AG08396 (cell line): ENCODE data around the gene ELAVL4.

Source experiments
- DNase-seq: peaks from one replicate; pipeline ENCODE4 v3.0.0; 2012; ENCODE audit warnings: low spot score, mixed read lengths

Gene ELAVL4

DNA sequence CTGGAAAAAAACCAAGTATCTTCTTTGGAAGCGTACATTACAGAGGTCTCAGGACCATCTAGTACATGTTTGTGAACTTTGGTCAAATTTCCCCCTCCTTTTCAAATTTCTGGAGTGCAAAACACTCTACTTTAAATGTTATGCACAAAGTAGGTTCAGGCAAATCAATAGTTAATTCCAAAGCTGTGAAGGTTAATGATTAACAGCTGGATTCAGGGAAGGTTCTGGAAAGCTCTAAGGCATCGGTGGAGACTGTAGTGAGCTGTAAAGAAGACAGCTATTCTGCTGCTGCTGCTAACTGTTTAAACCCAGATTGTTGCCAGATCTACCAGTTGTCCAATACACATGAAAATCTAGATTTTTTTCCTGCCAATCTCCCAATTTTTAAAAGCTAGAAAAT lies 70.9 kb downstream of the ELAVL4 start:
- DNase-seq = no peak

DNA sequence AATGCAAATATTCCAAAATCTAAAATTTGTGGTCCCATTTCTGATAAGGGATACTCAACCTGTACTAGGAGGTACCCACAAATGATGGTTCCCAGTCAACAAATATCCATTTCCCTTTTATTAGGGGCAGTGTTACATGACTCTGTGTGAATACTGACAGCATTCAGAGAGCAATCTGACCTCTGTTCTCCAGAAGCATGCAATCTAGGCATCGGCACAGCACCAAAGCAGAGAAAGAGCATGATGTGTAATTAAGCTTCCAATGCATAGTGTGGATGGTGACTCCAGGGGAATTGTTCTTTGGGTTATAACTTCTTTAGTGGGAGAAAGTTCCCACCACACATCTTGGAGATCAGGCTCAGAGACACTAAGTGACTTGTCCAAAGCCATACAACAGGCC lies 71.6 kb downstream of the ELAVL4 start:
- DNase-seq = no peak

DNA sequence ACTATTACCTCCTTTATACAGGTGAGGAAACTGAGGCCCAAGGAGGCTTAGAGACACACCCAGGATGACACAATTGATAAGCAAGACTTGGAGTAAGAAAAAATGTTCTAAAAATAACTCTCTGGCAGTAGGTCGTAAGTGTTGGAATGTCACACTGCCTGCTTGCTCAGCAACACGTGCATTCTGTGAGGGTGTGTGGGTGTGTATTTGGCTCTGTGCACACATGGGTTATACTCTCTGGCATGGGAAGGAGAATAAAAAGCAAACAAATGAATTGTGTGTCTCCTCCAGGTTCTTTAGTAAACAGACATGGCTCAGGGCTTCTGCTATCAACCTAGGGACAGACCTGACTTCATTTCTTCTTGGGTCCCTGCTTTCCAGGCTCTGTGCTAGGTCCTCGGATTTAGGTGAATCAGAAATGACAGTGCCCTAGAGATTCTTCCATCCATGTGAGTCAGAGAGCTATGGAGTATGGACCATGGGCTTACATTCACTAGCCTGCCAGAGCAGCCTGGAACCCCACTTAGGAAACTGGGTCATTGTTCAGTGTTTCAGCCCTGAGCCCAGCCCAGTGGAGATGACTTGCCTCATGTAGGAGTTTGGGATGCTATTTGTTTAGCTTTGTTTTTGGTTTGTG lies 72.4 kb downstream of the ELAVL4 start:
- DNase-seq = no peak

DNA sequence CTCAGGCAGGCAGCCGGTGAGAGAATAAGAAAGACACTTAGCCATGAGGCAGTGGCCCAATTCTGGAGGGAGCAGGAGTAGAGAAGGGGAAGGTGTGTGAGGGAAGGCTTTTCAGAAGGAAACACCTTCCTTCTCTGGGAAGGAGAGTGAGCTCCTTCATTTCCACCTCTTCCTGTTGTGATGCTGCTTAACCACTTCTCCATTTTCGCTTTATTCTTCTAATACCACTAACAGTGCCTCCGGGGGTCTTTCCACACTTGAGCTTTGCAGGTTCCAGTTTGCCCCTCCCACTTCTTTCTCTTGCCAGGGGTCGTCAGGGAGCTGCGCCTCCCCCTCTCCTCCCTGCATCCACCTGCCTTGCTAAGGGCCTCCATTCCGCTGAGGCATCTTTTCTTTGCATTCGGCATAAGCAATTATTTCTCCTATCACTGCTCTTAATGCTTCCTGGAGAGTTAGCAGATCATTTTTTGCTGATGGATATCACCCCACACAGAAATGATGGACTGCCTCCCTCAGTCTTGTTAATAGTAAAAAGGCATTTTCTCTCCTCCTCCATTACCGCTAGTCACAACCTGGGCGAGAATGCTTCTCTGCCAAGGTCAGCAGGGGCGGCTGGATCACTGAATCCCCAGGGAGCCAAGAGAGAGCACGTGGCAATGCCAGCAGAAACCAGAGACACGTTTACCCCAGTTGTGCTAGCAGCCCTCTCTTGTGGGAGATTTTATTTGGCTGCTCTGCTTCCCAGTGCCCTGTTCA lies 74.8 kb downstream of the ELAVL4 start:
- DNase-seq = no peak

DNA sequence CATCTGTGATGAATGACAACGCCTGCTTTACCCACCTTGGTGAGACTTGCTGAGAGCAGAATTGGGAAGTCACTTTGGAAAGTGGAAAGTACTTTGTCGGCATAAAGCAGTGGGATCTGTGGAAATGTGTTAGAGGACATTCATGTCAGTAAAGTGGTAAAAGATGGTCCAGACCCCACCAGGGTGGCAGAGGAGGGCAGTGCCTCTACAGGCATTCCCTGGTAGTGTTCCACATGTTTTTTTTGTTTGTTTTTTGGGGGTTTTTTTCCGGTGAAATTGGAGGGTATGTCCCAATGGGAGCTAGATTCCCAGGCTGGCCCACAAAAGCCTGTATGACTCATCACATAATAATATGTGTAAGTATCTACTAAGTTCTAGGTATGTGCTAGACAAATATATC lies 80.6 kb downstream of the ELAVL4 start:
- DNase-seq = no peak

DNA sequence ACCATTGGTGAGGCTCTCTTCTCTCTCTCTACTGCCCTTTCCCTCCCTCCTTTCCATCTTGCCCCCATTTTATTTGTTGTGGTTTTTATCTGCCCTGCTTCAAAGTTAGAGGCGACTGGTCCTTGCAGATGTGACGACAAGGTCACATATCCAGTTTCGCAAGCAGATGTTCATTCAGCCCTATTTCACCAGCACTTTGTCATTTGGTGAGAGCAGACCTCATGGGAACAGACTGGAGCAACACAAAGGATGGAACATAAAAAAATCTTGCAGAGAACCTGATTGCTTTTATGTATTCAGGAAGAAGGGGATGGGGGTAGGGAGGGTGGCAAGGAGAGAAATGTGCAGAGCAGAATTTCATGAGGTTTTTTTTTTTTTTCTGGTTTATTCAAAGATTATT lies 84.3 kb downstream of the ELAVL4 start:
- DNase-seq = no peak

DNA sequence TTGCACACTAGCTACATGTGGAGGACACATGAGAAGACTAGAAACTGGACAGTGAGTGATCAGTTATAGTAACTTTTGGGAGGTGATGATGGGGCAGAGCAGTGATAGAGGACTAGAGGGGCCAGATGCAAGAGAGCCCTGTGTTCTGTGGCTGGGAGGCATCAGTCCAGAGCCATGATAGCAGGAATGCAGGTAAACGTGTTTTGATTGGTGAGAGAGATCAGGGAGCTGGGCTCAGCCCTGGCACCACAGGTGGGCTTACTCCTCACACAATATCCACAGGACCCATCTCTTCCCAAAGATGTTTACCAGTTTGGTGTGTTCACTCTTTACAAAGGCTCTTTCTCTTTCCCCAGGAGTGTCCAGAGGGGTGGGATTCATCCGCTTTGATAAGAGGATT lies 86.5 kb downstream of the ELAVL4 start:
- DNase-seq = no peak

DNA sequence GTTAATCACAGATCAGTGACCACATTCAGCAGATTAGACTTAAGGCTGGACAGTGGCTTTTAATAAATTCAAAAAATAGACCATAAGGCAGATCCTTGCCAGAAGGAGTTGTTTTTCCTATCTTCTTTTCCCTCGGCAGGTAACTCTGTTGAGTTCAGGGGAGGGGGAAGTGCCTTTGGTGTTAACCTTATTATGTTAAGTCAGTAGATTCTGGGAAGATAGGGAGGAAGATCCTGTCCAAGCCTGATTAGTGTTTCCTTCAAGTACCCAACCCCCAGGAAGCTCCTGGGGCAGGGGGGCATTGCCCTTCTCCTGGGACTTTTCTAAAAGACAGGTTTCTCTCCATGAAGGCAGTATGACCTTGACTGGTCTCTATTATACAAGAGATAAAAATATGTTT lies 87.4 kb downstream of the ELAVL4 start:
- DNase-seq = no peak

DNA sequence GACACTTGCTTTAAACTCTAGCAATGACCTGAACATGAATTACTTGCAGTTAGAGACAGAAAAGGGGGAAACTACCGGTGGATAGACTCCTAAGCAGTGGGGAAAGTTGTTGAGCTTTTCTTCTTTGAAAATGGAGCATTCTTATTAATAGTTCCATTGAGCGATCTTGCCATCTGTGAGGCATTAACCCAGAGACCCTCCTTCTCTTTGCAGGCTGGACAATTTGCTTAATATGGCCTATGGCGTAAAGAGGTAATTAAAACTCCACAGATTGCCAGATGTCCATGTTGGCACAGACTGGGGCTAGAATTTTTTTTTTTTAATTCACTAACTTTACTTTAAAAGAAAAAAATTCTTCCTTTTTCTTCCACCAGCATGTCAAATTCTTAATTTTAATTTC lies 88.5 kb downstream of the ELAVL4 start:
- DNase-seq = no peak

DNA sequence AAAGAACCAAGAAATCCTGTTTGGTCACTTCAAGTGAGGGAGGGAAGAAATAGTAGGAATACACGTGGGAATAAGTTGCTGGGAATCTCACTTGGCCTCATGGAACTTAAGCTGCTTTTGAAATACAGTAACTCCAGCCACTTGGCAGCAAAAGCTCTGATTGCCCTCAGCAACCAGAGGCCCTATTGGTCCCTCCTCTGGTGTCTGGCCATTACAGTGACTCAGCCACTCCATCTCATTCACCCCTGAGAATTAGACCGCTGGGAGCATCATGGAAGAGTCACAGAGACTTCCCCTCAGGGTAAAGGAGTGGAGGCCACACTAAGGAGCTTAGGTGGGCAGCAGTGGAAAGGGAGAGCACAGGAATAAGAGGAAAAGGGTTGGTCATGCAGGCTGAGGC lies 99.6 kb downstream of the ELAVL4 start:
- DNase-seq = no peak

DNA sequence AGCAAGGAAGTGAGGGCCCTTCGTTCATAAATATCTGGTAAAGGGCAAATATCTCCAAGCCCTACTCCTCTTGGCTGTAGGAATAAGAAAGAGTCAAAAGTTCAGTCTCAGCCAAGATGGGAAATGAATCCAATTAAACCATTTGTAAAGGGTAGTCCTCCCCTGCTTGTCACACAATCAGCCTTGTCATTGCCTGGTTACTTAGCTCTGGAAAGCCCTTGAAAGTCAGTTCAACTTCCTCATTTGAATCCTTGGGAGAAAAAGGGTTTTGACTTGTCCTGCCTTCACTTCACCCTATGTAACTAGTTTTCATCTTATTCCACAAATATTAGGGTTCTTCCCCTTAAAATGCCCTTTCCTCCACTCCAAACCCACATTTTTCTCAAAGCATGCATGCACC lies 100.0 kb downstream of the ELAVL4 start:
- DNase-seq = no peak

DNA sequence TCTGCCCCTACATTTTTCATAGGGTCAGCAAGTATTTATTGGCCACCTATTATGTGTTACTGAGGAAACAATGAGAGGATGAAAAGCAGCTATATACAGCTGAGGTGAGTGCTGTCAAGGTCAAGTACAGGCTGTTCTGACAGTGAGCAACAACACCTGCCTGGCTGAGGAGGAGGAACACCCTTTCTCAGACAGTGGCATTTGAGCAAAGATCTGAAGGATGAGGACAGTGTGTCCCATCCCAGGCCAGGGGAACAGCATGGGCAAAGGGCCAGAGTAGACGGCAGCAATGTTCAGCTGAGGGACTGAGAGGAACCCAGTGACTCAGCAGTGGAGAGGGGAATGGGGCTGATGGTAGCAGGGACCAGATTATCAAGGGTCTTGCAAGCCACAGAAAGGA lies 101.0 kb downstream of the ELAVL4 start:
- DNase-seq = no peak

DNA sequence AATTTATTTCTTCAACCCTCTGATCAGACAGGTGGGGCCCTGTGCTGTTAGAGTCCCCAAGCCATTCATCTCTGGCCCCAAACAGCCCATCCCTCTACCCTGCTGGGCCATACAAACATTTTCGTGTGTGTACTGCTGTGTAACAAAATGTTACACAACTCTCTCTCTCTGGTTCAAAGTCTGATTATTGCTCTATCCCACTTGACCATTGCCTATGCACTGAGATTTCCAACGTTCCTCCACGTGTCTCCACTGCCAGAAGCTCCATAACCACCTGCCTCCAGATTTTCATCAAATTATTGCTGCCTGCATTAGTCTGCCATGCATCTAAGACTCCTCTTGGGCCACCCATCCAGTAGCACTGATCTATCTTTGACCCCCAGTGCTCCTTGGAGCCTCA lies 104.8 kb downstream of the ELAVL4 start:
- DNase-seq = no peak

DNA sequence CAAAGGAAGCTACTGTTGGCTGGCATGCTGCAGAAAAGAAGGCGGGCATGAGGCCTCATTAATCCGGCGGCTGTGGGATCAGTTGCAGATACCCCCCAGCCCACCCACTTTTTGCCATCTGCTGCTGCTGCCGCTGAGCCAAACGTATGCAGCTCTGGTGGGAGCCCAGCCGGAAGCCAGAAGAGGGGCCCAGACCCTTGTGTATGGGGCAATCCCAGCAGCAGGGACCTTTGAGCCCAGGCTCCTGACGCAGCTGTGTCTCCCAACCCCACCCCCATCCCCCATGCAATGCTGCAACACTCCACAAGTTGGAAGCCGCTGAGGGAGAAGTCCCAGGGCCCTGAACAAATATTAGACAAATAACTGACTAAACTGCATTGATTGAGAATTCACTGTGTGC lies 106.0 kb downstream of the ELAVL4 start:
- no peak for DNase-seq

DNA sequence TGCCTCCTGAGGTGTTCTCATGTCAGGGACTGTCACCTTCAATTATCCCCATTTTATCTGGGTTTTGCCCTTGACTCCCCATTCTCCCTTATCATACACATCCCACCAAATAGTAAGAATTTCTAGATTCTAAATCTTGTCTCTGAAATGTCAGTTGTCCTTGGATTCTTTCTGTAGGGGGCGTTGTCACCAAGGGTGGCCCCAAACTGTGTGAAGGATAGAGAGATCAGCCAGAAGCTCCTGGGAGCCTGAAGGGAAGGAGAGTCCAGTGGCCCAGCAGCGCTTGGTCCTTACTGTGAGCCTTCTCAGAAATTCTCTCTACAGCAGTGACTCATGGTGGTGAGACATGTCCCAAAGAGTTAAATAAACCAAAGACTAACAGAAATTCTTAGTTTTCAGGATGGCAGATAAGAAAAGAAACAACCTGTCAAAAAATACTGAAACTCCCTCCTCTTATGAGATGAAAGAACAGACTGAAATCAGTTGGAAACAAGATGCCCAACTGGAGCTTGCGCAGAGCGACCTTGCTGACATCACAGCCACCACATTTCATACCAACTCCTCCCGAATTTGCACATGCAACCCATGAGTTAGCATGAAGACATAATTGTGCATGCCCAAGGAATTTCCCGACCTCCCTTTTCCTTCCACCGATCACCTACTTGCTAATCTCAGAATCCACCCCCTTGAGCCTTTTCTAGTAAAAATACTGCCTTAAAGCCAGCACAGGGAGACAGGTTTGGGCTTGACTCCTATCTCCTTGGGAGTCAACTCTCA lies 109.8 kb downstream of the ELAVL4 start:
- no peak for DNase-seq

DNA sequence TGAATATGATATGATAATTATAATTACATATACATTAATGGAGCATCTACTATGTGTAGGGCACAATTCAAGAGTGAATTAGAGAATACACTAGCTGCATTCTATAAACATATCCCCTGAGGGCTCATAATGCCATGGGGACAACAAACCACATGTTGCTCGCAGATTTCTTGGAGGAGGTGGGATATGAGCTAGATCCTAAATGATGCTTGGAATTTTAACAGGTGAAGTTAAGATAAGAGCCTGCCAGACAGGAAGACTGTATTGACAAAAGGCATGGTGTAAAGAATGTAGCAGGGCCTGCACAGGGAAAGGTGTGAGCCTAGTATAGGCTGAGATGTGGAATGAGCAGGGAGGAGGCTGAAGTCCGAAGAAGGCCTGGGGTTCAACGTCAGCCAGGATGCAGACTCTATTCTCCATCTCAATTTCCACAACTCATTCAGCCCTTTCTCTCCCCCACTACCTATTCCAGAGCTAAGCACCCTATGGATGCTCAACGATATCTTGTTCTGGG lies 120.2 kb downstream of the ELAVL4 start:
- DNase-seq = no peak

DNA sequence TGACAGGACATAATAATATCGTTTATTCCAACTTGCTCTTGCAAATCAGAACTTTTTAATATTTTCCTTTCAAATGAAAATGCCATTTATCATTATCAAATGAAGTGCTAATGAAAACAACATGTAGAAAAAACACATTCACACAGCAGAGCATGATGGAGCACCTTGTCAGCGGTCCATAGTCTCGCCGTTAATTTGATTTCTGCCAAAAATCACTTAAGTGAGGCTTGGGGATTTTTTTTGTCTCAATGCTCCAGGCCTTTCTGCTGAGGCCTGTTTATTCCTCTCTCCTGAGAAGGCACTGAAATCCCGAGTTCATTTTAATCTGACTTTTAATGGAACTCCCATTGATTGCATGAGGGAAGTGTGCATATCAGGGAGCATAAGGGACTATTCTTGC lies 122.5 kb downstream of the ELAVL4 start:
- no peak for DNase-seq

DNA sequence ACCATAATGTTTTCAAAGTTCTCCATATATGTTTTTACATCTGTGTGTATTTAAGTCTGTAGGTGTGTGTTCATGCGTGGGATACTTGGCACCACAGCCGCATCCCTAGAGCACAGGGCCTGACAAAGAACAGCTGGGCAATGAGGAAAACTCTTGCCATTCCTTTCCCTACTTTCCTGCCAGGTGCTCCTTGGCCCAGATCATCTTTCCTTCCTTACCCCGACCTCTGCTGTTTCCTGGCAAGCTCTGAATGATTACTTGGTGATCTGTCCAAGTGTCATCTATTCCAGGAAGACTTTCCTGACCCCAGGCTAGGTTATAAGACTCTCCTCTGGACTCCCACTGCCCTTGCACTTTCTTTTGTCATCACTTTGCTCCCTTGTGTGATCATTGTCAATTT lies 123.6 kb downstream of the ELAVL4 start:
- no peak for DNase-seq

DNA sequence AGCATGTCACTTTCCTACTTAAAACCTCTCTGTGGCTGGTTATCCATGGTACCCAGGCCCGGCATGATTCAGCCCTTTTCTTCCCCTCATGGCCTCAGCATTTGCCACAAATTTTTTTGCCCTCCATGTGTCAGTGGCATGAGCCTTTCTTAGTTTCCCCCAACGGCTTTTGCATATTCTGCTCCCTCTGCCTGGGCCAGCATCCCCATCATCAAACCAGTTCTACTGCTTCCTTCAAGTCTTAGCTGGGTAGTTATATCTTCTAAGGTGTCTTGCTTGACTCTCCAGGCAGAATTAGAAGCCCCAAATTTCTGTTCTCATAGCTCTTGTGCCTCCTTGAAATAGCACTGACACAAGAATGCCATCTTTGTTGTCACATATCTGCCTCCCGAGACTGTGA lies 127.9 kb downstream of the ELAVL4 start:
- DNase-seq = no peak

DNA sequence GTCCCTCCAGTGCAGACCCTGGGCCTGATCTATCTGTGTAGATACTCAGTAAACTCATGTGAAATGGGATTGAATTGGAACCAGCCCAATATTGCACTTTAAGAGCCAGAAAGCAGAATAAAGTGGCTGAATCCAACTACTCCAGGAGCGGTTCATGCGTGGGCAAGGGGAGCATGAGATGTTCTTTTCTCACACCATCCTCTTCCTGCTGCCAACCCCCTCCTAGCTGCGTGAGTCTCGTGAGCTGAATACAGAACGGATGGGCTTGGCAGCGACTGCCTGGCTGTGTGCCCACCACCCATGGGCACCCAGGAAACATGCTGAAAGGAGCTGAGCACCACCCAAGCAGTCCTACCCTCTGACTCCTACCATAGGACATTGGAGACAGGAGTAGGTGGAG lies 128.3 kb downstream of the ELAVL4 start:
- DNase-seq = no peak

DNA sequence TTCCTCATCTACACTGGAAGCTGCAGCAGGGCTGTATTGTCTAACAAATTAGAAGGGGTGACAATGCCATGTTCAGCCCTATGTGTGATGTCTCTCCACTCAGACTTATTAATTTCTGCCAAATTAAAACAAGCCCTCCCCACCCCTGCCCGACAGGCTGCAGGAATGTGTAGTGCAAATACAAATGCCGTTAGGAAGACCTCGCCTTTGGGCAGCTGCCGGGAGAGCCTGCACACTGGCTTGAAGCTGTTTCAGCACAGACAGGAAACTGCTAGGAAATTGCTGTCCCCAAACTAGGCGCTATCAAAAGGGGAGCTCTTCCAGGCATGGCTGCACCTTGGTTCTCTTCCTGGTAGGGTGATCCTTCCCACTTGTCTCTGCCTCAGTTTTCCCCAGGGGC lies 135.2 kb downstream of the ELAVL4 start:
- no peak for DNase-seq

DNA sequence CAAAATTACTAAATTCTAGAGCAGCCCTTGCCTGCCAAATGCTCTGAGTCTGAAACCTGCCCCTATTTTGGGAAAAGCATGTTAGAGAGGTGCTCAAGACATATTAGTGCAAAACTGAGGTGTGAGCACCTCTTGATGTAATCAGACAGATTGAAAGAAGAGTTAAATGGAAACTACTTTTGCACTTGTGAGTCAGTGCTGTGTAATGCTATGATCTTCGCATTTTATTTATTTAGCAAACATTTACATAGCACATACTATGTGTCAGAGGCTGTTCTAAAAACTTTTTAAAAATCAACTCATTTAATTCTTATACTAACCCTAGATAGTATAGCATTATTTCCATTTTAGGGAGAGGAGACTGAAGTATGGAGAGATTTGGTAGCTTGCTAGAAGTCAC lies 138.1 kb downstream of the ELAVL4 start:
- DNase-seq = no peak

DNA sequence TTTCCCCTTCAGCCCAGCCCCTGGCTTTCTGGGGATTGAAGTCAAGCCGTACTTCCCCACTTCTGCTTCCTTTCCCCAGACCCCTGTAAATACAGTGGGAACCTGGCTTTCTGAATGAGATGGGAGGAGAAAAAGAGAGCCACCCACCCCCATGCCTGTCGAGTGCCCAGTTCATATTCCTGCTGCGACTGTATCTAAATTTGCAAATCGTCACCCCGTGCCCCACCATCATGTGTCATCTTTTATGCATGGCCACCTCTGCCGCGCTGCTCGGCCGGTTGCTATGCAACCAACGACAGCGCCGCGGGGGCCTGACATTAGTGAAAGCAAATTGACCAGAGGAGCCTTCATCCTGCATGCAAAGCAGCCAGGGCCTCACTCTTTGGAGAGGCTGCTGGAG lies 143.0 kb downstream of the ELAVL4 start:
- DNase-seq = no peak
